T-helper 2 cell treated with Interferon-gamma antibody and Interleukin-4, amounts not matched to agents 5 μg/mL and 100 μg/mL, for 36 hours (primary cell): ENCODE results near the gene MTUS2.
"Not testable (repeated sequence)": the region's sequence is repeated elsewhere in the genome, so short reads cannot be mapped to it uniquely, and the experiment has no call there.

Experiments
- DNase-seq: peaks from one replicate; pipeline ENCODE4 v3.0.0; 2021; ENCODE audit warnings: low spot score
- H3K27ac Mint-ChIP-seq: one replicate; pipeline ENCODE4 v1.8.0; 2021; ENCODE audit warnings: mild to moderate bottlenecking, mixed read lengths
- H3K27me3 Mint-ChIP-seq: one replicate; pipeline ENCODE4 v1.8.0; 2021; ENCODE audit warnings: low read depth, mixed read lengths
- H3K36me3 Mint-ChIP-seq: one replicate; pipeline ENCODE4 v1.8.0; 2021; ENCODE audit warnings: low read depth, mixed read lengths
- H3K4me1 Mint-ChIP-seq: one replicate; pipeline ENCODE4 v1.8.0; 2021; ENCODE audit warnings: low read depth, mixed read lengths
- H3K4me3 Mint-ChIP-seq: one replicate; pipeline ENCODE4 v1.8.0; 2022; ENCODE audit warnings: mild to moderate bottlenecking, moderate library complexity, mixed read lengths
- H3K9me3 Mint-ChIP-seq: one replicate; pipeline ENCODE4 v1.8.0; 2021; ENCODE audit warnings: mixed read lengths

Gene MTUS2

DNA sequence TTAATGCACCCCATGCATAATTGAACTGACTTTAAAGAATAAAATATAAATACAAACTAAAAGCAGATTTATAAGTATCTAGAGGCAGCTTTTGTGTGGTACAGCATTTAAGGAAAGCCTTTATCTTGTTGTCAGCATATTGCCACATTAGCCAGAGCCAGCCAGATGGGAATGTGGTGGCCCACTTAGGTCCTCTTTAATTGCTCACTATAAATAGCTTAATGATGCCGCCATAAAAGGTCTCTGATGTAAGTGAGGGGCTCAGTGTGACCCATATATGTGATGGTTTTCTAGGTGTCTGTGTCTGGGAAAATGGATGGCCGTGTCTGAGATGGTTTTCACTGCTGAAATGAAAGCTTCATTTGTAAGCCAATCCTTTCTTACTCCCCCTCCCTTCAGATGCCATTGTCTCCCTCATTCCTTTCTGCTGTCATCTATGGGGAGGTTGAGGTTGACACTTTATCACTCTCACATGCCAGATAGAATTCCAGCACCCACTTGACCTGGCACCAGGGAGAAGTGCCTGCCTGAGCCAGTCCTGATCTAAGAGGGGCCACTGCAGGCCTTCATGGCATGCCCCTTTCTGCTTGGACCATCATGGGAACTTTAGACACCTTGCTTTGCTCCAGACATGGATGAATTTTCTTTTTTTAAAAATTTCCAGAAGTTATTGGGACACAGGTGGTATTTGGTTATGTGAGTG is 135.3 kb downstream of the MTUS2 start:
- Mint-ChIP-seq H3K36me3 (no peaks in the 10 kb centered on the region), H3K27me3 (no peaks in the 10 kb centered on the region), H3K4me1 (no peaks in the 10 kb centered on the region), H3K27ac (no peak overlapping the region), H3K9me3 (no peaks in the 10 kb centered on the region), H3K4me3 (no peak overlapping the region)
- no peak for DNase-seq

DNA sequence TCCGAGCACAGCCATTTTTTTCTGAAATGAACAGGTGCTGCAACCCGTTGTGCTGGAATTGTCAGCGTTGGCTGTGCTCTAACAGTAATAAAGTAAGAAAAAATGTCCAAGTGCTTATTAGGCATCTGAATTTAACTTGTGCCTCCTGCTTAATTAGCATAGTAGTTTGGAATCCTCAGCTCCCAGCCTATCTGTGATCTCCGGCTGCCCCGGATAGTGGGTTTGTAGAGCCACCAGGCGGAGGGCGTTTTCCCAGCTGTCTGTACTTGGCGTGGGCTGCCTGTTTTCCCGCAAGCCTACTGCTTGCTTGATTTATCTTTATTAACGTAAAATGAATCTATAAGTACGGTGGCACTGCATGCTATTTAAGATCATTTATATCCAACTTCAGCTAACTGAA is 137.9 kb downstream of the MTUS2 start:
- Mint-ChIP-seq H3K4me1 (no peaks in the 10 kb centered on the region), H3K27ac (no peak overlapping the region), H3K4me3 (no peak overlapping the region), H3K36me3 (no peaks in the 10 kb centered on the region), H3K27me3 (no peaks in the 10 kb centered on the region), H3K9me3 (no peaks in the 10 kb centered on the region)
- DNase-seq: no peak

DNA sequence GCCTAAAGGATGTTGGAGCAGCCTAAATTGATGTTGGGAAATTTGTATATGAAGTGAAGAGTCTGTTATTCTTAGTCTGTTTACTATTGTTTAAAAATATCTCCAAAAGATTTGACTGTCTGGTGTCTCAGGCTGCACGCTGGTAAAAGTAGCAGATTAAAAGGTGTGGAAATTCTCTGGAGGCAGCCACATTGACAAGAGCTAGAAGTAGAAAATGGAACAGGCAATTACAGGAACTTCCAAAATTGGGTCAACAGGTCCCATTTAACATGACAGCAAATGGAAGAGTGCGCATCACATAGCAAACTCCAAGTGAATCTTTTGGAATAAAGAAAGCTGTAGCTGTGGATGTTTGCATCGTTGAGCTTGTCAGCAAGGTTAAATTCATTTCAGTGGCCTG is 138.3 kb downstream of the MTUS2 start:
- Mint-ChIP-seq H3K27ac (no peak overlapping the region), H3K36me3 (no peaks in the 10 kb centered on the region), H3K9me3 (no peaks in the 10 kb centered on the region), H3K4me1 (no peaks in the 10 kb centered on the region), H3K4me3 (no peak overlapping the region), H3K27me3 (no peaks in the 10 kb centered on the region)
- no peak for DNase-seq

DNA sequence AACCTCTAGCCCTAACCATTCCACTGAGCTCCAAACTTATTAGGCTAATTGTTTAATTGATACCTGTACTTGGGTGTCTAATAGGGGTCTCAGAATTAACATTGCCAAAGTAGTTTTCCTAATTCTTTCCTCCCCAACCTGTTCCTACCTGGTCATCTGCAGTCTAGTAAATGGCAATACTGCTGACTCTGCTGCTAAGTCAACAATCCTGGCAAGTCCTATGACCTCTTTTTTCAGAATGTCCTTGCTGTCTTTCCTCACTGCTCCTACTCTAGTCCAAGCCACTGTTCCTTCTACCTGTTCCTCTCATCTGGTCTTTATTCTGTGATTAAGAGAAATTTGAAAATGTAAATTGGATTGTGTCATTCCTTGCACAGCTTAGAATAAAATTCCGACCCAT is 143.9 kb downstream of the MTUS2 start:
- Mint-ChIP-seq H3K4me1 (no peaks in the 10 kb centered on the region), H3K4me3 (no peak overlapping the region), H3K27me3 (no peaks in the 10 kb centered on the region), H3K9me3 (no peaks in the 10 kb centered on the region), H3K27ac (no peak overlapping the region), H3K36me3 (no peaks in the 10 kb centered on the region)
- no peak for DNase-seq

DNA sequence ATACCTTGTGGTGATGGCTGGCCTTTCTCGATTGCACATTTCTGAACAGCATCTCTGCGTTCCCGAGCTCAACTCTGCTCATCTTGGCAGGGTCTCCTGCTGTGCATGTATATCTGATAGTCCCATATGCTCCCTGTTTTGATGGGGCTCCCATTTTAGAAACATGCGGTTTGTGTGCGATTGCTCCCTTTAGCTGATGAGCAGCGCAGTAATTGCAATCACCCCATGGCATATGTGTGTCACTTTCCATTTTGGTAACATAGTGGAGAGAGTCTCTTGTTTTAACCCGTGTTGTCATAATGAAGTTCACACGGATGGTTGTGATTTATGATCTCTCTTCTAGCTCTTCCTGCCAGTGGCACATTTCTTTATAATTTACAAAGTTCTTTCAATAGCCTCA is 144.7 kb downstream of the MTUS2 start:
- H3K27me3 Mint-ChIP-seq: no peaks in the 10 kb centered on the region
- no peak overlapping the region for H3K4me3 Mint-ChIP-seq
- no peaks in the 10 kb centered on the region for H3K36me3 Mint-ChIP-seq
- H3K27ac Mint-ChIP-seq: no peak overlapping the region
- H3K9me3 Mint-ChIP-seq: no peaks in the 10 kb centered on the region
- H3K4me1 Mint-ChIP-seq: no peaks in the 10 kb centered on the region
- DNase-seq: no peak

DNA sequence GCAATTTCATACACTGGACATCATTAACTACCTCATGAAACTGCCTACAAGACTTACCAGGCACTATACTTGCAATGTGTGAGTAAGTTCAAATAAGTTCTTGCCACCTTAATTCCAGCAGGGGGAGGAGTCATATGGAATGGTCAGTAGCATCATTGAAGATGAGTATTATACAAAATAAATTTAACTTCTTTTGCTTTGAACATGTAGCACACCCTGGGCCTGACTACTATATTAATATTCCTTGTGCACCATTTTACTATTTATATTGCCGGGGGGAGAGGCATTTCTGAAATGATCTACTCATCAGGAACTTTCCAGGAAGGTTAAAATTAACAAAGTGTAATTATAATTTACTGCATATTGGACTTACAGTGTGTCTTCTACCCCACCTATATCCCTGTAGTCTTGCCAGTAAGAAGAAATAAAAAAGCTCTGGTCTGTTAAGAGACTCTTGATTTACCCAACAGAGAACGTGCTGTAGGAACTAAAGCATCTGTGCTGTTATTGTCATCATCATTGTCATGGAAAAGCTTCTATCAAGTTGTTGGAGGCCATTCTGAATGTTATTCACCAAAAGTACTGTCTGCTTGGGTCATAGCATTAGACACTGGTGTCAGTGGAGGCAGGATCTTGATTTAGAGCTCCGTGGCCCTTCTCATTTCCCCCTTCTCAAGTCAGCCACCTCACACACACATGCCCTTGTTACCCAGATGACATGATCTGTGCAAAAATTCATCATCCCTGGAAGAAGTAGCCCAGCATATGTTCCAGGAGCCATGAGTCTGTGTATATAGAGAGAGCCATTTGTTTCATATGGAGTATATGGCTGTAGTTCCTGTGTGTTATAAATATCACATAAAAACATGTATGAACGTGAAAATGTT is 147.1 kb downstream of the MTUS2 start:
- no peak overlapping the region for H3K4me3 Mint-ChIP-seq
- H3K4me1 Mint-ChIP-seq: no peaks in the 10 kb centered on the region
- H3K27ac Mint-ChIP-seq: no peak overlapping the region
- DNase-seq: no peak
- H3K36me3 Mint-ChIP-seq: no peaks in the 10 kb centered on the region
- no peaks in the 10 kb centered on the region for H3K9me3 Mint-ChIP-seq
- no peaks in the 10 kb centered on the region for H3K27me3 Mint-ChIP-seq

DNA sequence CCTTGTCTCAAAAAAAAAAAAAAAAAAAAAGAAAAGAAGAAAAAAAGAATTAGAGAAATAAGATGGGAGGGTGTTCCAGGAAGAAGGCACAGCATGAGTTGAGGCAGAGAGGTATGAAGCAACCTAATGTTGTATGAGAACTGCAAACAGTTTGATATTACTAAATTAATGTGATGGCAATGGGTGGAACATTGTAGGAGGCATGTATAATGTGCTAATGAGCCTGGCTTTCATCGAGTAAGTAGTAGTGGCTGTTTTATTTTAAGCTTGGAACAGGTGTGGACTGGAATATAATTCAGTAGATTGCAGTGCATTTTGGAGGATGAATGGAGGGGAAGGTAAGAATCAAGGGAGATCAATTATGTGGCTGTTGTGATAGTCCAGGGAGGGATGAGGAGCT is 156.1 kb downstream of the MTUS2 start:
- H3K27me3 Mint-ChIP-seq: no peaks in the 10 kb centered on the region
- no peak overlapping the region for H3K4me3 Mint-ChIP-seq
- no peak overlapping the region for H3K27ac Mint-ChIP-seq
- no peak for DNase-seq
- no peaks in the 10 kb centered on the region for H3K36me3 Mint-ChIP-seq
- no peaks in the 10 kb centered on the region for H3K9me3 Mint-ChIP-seq
- no peaks in the 10 kb centered on the region for H3K4me1 Mint-ChIP-seq

DNA sequence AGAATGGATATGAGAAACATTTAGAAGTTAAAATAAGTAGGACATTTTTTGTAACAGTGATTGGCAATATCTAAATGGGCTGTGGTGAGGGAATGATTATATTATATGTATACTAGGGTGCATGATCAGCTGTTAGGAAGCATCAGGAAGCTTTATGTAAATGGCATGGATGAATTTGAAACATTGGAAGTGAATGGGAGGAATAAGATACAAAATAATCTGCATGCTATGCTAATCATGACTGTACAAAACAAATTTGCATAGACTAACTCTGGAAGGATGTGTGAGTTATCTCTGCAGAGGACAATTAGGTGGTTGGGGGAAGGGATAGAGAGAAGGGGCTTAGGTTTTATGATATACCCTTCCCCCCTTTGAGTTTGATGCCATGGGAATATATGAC is 156.5 kb downstream of the MTUS2 start:
- no peak overlapping the region for H3K4me3 Mint-ChIP-seq
- no peaks in the 10 kb centered on the region for H3K4me1 Mint-ChIP-seq
- no peak for DNase-seq
- H3K36me3 Mint-ChIP-seq: no peaks in the 10 kb centered on the region
- H3K9me3 Mint-ChIP-seq: no peaks in the 10 kb centered on the region
- no peak overlapping the region for H3K27ac Mint-ChIP-seq
- H3K27me3 Mint-ChIP-seq: no peaks in the 10 kb centered on the region

DNA sequence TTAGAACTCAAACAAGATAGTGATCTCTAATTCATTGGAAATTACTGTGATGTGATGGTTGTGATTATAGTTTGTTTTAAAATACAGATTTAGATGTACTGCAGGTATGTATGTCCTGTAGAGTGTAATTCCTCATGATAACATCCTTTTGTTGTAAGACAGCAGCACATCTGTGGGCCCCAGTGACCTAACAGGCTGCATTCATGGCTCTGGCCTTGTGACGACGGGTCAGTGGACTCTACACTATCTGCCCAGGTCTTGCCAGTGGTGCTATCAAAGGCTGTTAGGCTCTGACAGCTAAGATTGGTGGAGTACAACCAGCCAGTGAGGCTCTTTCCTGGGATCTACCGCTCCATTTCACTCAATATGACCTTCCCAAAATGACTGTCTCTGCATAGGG is 158.4 kb downstream of the MTUS2 start:
- no peak overlapping the region for H3K4me3 Mint-ChIP-seq
- H3K9me3 Mint-ChIP-seq: no peaks in the 10 kb centered on the region
- H3K4me1 Mint-ChIP-seq: no peaks in the 10 kb centered on the region
- H3K27me3 Mint-ChIP-seq: no peaks in the 10 kb centered on the region
- no peak for DNase-seq
- no peaks in the 10 kb centered on the region for H3K36me3 Mint-ChIP-seq
- H3K27ac Mint-ChIP-seq: no peak overlapping the region

DNA sequence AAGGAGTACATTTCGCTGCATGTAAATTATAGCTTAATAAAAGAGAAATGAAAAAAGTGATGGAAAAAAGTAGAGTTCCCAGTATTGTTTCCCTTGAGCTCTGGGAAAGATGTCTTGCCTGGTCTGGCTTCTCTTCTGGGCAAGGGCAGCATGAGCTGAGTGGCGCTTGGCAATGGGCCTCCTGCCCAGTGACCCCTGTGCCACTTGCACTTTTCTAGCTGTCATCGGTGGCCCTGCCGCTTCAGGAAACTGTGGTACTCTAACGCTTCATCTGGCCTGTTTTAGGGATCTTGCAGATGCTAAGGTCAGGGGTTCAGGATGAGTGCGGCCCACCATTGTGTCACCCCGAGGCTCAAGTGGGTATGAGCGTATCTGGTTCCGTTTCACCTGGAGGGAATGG is 161.4 kb downstream of the MTUS2 start:
- Mint-ChIP-seq H3K27me3 (no peaks in the 10 kb centered on the region), H3K9me3 (no peaks in the 10 kb centered on the region), H3K27ac (no peak overlapping the region), H3K4me1 (no peaks in the 10 kb centered on the region), H3K36me3 (no peaks in the 10 kb centered on the region), H3K4me3 (no peak overlapping the region)
- no peak for DNase-seq

DNA sequence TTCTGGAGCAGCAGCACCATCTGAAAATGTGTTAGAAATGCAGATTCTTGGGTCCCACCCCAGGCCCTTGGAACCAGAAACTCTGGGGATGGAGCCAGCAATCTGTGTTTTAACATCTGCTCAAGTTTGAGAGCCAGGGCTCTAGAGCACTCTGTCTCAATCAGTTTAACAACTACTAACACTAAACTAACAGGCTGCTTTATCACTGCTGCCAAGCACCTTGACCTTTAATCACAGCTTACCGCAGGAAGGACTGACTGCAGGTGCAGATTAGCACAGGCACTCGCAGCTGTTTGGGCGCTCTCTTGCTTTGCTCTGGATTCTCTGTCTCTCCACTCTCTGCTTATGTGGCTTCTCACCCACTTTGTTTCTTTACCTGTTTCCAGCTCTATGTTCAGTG is 163.5 kb downstream of the MTUS2 start:
- Mint-ChIP-seq H3K27me3 (no peaks in the 10 kb centered on the region), H3K9me3 (no peaks in the 10 kb centered on the region), H3K4me3 (no peak overlapping the region), H3K4me1 (no peaks in the 10 kb centered on the region), H3K36me3 (no peaks in the 10 kb centered on the region), H3K27ac (no peak overlapping the region)
- DNase-seq: no peak

DNA sequence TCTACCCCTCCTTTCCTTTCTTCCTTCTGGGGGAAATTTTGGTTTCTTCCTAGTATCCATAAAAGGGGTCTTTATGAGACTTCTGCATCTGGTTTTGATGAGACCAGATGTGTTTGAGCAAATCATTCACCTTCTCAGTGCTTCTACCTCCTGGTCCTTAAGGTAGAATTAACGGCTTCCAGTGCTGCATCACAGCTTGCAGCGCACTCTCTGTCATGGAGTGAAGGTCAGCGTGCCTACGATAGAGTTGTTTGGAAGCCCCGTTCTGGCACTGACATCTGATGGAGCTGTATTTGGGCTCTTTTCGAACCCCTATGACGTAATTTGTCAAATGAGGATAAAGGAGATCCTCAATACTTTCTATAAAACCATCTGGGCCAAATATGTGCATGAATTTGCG is 164.2 kb downstream of the MTUS2 start:
- no peaks in the 10 kb centered on the region for H3K36me3 Mint-ChIP-seq

DNA sequence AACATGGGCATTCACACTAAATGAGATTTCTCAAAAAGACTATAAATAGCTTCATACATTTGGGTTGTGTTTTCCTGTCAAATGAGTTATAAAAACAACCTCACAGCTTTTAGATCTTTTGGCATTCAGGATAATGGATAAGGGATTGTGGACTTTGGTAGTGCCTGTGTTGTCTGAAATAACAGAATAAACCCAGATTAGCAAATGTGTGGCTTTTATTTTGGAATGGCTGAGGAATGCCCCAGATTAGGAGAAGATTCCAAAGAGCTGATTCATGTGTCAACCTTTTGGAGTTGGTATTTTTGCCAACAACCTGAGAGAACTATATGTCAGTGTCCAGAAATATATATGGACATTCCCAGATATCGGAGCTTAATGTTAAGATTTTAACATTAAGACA is 164.7 kb downstream of the MTUS2 start:
- H3K9me3 Mint-ChIP-seq: peaks cover 5% of the 10 kb centered on the region
- no peak overlapping the region for H3K4me3 Mint-ChIP-seq
- no peaks in the 10 kb centered on the region for H3K27me3 Mint-ChIP-seq
- H3K4me1 Mint-ChIP-seq: no peaks in the 10 kb centered on the region
- no peak for DNase-seq
- H3K36me3 Mint-ChIP-seq: no peaks in the 10 kb centered on the region
- no peak overlapping the region for H3K27ac Mint-ChIP-seq

More for the DNA sequence above, 164.2 kb downstream of the MTUS2 start:
- no peak for DNase-seq
- H3K4me1 Mint-ChIP-seq: no peaks in the 10 kb centered on the region
- H3K27ac Mint-ChIP-seq: no peak overlapping the region
- H3K4me3 Mint-ChIP-seq: no peak overlapping the region
- peaks cover 2% of the 10 kb centered on the region for H3K9me3 Mint-ChIP-seq
- H3K27me3 Mint-ChIP-seq: no peaks in the 10 kb centered on the region

DNA sequence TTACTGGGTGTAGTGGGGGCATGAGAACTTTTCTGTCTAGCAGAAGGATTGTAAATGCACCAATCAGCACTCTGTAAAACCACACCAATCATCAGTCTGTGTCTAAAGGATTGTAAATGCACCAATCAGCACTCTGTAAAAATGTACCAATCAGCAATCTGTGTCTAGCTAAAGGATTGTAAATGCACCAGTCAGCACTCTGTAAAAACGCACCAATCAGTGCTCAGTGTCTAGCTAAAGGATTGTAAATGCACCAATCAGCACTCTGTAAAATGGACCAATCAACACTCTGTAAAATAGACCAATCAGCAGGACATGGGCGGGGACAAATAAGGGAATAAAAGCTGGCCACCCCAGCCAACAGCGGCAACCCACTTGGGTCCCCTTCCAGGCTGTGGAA is 170.2 kb downstream of the MTUS2 start:
- H3K27ac Mint-ChIP-seq, H3K27me3 Mint-ChIP-seq, DNase-seq, H3K4me1 Mint-ChIP-seq, H3K36me3 Mint-ChIP-seq, H3K4me3 Mint-ChIP-seq: not testable (repeated sequence)
- peaks cover 13% of the 10 kb centered on the region for H3K9me3 Mint-ChIP-seq
